T-helper 1 cell treated with Interleukin-12 subunit alpha and Interleukin-12 subunit beta and Interleukin-4 antibody, amounts not matched to agents 30 μg/mL and 1 μg/mL, for 36 hours (primary cell): ENCODE results near the gene KATNAL2.

Source experiments
- H3K27ac Mint-ChIP-seq: one replicate; pipeline ENCODE4 v1.8.0; 2021; ENCODE audit warnings: mild to moderate bottlenecking, mixed read lengths
- H3K27me3 Mint-ChIP-seq: one replicate; pipeline ENCODE4 v1.8.0; 2021; ENCODE audit warnings: low read depth, mixed read lengths
- H3K36me3 Mint-ChIP-seq: one replicate; pipeline ENCODE4 v1.8.0; 2021; ENCODE audit warnings: low read depth, mixed read lengths
- H3K4me1 Mint-ChIP-seq: one replicate; pipeline ENCODE4 v1.8.0; 2021; ENCODE audit warnings: low read depth, mixed read lengths
- H3K4me3 Mint-ChIP-seq: one replicate; pipeline ENCODE4 v1.8.0; 2021; ENCODE audit warnings: mild to moderate bottlenecking, moderate library complexity, mixed read lengths
- H3K9me3 Mint-ChIP-seq: one replicate; pipeline ENCODE4 v1.8.0; 2021; ENCODE audit warnings: mixed read lengths

KATNAL2 gene

GRCh38 chr18:47149457-47150028, 232.1 kb downstream of the KATNAL2 start:
- Mint-ChIP-seq H3K36me3 (peaks cover 13% of the 10 kb centered on the region), H3K4me3 (peak overlapping the region; percentile 96), H3K4me1 (peaks cover 29% of the 10 kb centered on the region), H3K27ac (peak overlapping the region; percentile 95), H3K27me3 (no peaks in the 10 kb centered on the region), H3K9me3 (no peaks in the 10 kb centered on the region)

DNA sequence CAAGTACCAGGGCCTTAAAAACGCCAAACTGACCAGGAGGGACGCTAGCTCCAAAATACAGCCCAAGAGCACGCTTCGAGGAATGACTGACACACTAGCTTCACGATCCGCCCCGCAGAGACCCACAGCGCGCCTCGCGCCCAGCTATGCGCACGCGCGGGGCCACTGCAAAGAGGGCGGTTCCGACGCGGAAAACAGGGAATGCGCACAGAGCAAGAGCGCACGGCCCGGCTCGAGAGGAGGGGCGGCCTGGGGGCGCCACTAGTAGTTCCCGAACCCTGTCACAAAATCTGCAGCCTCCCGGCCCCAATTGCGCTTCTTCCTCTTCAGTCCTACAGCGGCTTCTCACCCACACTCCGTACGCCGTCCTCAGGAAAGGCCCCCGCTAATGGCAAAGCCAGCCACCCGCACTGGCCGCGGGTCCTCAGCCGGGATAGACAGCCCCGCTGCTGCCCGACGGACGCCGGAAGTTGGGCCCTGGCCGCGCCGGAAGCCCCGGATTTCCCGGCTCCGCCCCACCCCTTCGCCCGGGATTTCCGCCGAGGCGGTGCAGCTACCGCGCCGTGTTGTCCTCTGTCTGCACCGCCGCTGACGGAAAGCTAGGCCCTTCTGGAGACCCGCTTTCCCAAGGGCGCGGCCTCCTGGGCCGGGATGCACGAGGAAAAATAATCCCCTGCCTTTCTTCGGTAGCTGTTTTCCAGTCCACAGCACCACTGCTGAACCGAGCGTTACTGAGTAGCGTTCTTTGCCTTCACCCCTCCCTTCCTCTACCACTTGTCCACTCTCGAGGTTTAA, 232.8 kb downstream of the KATNAL2 start, which contains the start of gene HDHD2:
Gene HDHD2, minus strand, starts transcription at position 472 of the 795 bp plus-strand sequence. CDS start 14,061 bp downstream, outside the sequence.
- H3K27me3 Mint-ChIP-seq = no peaks in the 10 kb centered on the region
- peak within 1 kb of the TSS; percentile 96 for H3K4me3 Mint-ChIP-seq
- H3K27ac Mint-ChIP-seq = peak within 1 kb of the TSS; percentile 95
- H3K36me3 Mint-ChIP-seq = peaks cover 9% of the 10 kb centered on the region
- H3K4me1 Mint-ChIP-seq = peaks cover 29% of the 10 kb centered on the region
- no peaks in the 10 kb centered on the region for H3K9me3 Mint-ChIP-seq

DNA sequence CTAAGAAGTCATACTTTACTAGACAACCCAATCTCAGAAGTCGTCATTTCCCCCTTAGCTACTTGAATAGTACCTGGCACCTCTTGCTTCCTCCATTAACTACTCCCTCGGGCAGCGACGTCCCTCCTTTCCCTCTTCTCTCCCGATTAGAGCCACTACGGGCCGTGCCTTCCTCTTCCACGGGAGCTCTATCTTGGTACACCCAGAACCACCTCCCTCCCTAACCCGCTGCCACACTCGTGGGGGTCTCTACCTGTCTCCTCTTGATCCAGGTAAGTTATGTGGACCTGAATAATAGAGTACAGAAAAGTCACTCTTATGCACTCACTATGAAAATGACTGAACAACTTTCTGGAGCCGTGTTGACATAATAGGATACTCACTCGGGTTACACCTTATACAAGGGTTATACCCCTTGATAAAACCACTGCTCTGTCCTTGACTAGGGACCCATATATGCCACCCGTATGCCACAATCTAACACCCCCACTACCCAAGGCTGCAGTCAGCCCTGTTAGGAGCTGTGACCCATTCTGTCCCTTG, 233.5 kb downstream of the KATNAL2 start:
- H3K27me3 Mint-ChIP-seq = no peaks in the 10 kb centered on the region
- peak overlapping the region; percentile 96 for H3K4me3 Mint-ChIP-seq
- H3K27ac Mint-ChIP-seq = peak overlapping the region; percentile 95
- peaks cover 27% of the 10 kb centered on the region for H3K4me1 Mint-ChIP-seq
- H3K36me3 Mint-ChIP-seq = peaks cover 3% of the 10 kb centered on the region
- H3K9me3 Mint-ChIP-seq = no peaks in the 10 kb centered on the region

DNA sequence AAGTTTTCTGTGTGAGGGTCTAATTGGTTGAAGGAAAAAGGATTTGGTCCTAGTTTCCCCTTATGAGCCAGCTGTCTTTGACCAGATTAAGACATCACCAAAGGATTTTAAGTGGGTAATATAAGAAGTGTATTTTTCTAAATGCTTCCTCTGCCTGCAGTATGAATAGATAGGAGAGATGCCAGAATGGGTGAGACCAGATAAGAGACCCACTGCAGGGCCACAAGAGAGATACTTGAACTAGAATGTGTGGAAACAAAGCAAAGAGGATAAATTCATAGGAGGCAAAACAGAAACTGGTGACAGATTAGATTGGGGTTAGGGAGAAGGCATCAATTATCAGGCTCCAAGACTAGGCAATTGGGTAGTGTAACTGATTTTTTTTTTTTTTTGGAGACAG, 234.0 kb downstream of the KATNAL2 start:
- H3K27ac Mint-ChIP-seq = peak overlapping the region; percentile 95
- H3K27me3 Mint-ChIP-seq = no peaks in the 10 kb centered on the region
- H3K4me3 Mint-ChIP-seq = peak overlapping the region; percentile 96
- peaks cover 3% of the 10 kb centered on the region for H3K36me3 Mint-ChIP-seq
- H3K9me3 Mint-ChIP-seq = no peaks in the 10 kb centered on the region
- H3K4me1 Mint-ChIP-seq = peaks cover 27% of the 10 kb centered on the region
